A549 (cell line): ENCODE data around the gene ART4.

Source experiments
- BHLHE40 ChIP-seq: IDR thresholded peaks from 2 replicates; pipeline ENCODE4 v1.6.1; 2012; ENCODE audit warnings: low read depth, low read length, inconsistent platforms
- EP300 ChIP-seq, 2 experiments: fragments of >200 bp; sonication (Bioruptor Twin); formaldehyde crosslinking; IDR thresholded peaks; 2 replicates in 1 of 2; 3 replicates in 1 of 2; pipeline ENCODE4 v1.6.1; 2016 to 2017
- POLR2A ChIP-seq: IDR thresholded peaks from 2 replicates; pipeline ENCODE4 v1.6.1; 2012; ENCODE audit warnings: mild to moderate bottlenecking, low read length
- RFX5 ChIP-seq: fragments of 450-650 bp; IDR thresholded peaks from 2 replicates; pipeline ENCODE4 v1.7.1; 2014; ENCODE audit warnings: antibody characterized with exemption, mild to moderate bottlenecking, moderate library complexity
- TP53 ChIP-seq: fragments of 250-450 bp; sonication (Bioruptor Pico); IDR thresholded peaks from 2 replicates; pipeline ENCODE4 v1.5.0; 2021; ENCODE audit warnings: mild to moderate bottlenecking, moderate library complexity
- TF ChIP-seq, protein P1 (sequence below): fragments of >200 bp; sonication (Bioruptor Twin); formaldehyde crosslinking; IDR thresholded peaks from 3 replicates; pipeline ENCODE4 v1.5.1; 2016

DNA sequence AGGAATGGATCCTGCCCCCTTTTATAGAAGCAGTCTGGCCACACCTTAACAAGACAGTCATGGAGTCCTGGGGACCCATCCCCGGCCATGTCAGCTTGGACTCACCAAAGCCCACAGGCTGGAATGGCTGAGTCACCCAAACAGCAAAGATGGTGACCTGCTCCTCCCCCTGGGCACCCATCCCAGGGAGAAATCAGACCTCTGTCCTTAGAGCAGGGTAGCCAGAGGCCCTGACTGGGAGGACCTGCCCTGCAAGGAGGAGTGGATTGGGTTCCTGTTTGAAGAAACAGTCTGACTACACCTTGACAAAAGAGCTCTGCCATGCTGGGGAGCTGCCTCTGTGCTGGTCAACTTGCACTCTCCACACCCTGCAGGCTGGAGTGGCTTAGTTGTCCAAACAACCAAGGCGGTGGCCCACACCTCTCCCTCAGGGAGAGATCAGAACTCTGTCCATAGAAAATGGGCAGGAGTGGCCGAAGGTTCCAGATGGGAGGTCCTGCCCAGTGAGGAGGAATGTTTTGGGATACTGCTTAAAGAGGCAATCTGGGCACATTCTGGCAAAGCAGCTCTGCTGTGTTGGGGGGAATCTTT lies 25.7 kb upstream of the ART4 start:
- no peak for TF ChIP-seq POLR2A
- TF ChIP-seq, protein P1, sequence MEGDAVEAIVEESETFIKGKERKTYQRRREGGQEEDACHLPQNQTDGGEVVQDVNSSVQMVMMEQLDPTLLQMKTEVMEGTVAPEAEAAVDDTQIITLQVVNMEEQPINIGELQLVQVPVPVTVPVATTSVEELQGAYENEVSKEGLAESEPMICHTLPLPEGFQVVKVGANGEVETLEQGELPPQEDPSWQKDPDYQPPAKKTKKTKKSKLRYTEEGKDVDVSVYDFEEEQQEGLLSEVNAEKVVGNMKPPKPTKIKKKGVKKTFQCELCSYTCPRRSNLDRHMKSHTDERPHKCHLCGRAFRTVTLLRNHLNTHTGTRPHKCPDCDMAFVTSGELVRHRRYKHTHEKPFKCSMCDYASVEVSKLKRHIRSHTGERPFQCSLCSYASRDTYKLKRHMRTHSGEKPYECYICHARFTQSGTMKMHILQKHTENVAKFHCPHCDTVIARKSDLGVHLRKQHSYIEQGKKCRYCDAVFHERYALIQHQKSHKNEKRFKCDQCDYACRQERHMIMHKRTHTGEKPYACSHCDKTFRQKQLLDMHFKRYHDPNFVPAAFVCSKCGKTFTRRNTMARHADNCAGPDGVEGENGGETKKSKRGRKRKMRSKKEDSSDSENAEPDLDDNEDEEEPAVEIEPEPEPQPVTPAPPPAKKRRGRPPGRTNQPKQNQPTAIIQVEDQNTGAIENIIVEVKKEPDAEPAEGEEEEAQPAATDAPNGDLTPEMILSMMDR: no peak
- TF ChIP-seq BHLHE40: no peak
- no peak for TF ChIP-seq EP300 (IDR thresholded peaks at IDR 0.05)
- TF ChIP-seq RFX5: no peak
- no peak for TF ChIP-seq TP53 (CRISPR knock-in tag)
